Globus pallidus (tissue), 1 donor: ENCODE results near the gene NUP43.
"Not testable (repeated sequence)": the region's sequence is repeated elsewhere in the genome, so short reads cannot be mapped to it uniquely, and the experiment has no call there.

Experiments used
- DNase-seq: peaks from one replicate; pipeline ENCODE4 v3.0.0-alpha.2; 2015; ENCODE audit warnings: low spot score

Gene NUP43

GRCh38 chr6:149749082-149749593 is 2.8 kb upstream of the NUP43 start:
- DNase-seq = not testable (repeated sequence)

- DNase-seq = not testable (repeated sequence)
Measured at GRCh38 chr6:149745252-149745651, 1.1 kb downstream of the NUP43 start.

GRCh38 chr6:149734915-149735314 is 11.4 kb downstream of the NUP43 start:
- DNase-seq = no peak

GRCh38 chr6:149733089-149733720 is 13.1 kb downstream of the NUP43 start:
- DNase-seq = no peak

GRCh38 chr6:149729824-149730223 is 16.5 kb downstream of the NUP43 start:
- DNase-seq = no peak

GRCh38 chr6:149728499-149729234 is 17.7 kb downstream of the NUP43 start:
- no peak for DNase-seq

GRCh38 chr6:149727793-149728498 is 18.4 kb downstream of the NUP43 start:
- no peak for DNase-seq

GRCh38 chr6:149725785-149726184 is 20.5 kb downstream of the NUP43 start:
- no peak for DNase-seq

GRCh38 chr6:149723771-149724417 is 22.4 kb downstream of the NUP43 start:
- DNase-seq = peak; percentile 84

GRCh38 chr6:149723262-149723661 is 23.1 kb downstream of the NUP43 start:
- no peak for DNase-seq

- DNase-seq = no peak
Measured at GRCh38 chr6:149719531-149719930, 26.8 kb downstream of the NUP43 start.

- DNase-seq = peak; percentile 82
Measured at GRCh38 chr6:149717588-149718458, 28.5 kb downstream of the NUP43 start, which contains the start of gene LATS1. Gene LATS1 (minus strand): TSS chr6:149718101. CDS start chr6:149702126, 15,975 bp downstream.

- DNase-seq = no peak
Measured at GRCh38 chr6:149717255-149717587, 29.1 kb downstream of the NUP43 start.

- DNase-seq = no peak
Measured at GRCh38 chr6:149716181-149716963, 30.0 kb downstream of the NUP43 start.

GRCh38 chr6:149714442-149714841 is 31.9 kb downstream of the NUP43 start:
- no peak for DNase-seq

GRCh38 chr6:149711711-149712110 is 34.6 kb downstream of the NUP43 start:
- no peak for DNase-seq

GRCh38 chr6:149701714-149702113 is 44.6 kb downstream of the NUP43 start:
- DNase-seq = no peak

- no peak for DNase-seq
Measured at GRCh38 chr6:149699150-149699549, 47.2 kb downstream of the NUP43 start.

- DNase-seq = no peak
Measured at GRCh38 chr6:149698175-149698574, 48.2 kb downstream of the NUP43 start.

GRCh38 chr6:149696901-149697300 is 49.4 kb downstream of the NUP43 start:
- DNase-seq = no peak

- DNase-seq = no peak
Measured at GRCh38 chr6:149694921-149695320, 51.4 kb downstream of the NUP43 start.
